Stimulated activated CD8-positive, alpha-beta memory T cell treated with anti-CD3 and anti-CD28 coated beads, Interleukin-15, amount 100 ng/mL, for 1 hour (primary cell): Measurements from ENCODE around the gene CCNQ.

Experiments used
- DNase-seq: peaks from one replicate; pipeline ENCODE4 v3.0.0-alpha.2; 2020; ENCODE audit warnings: low read depth

The CCNQ gene

GRCh38 chrX:153572601-153573000 is 26.3 kb downstream of the CCNQ start:
- DNase-seq: no peak

- no peak for DNase-seq
These were observed 27.4 kb downstream of the CCNQ start for GRCh38 chrX:153571534-153571908.

GRCh38 chrX:153569475-153569874 is 29.5 kb downstream of the CCNQ start:
- no peak for DNase-seq

DNA sequence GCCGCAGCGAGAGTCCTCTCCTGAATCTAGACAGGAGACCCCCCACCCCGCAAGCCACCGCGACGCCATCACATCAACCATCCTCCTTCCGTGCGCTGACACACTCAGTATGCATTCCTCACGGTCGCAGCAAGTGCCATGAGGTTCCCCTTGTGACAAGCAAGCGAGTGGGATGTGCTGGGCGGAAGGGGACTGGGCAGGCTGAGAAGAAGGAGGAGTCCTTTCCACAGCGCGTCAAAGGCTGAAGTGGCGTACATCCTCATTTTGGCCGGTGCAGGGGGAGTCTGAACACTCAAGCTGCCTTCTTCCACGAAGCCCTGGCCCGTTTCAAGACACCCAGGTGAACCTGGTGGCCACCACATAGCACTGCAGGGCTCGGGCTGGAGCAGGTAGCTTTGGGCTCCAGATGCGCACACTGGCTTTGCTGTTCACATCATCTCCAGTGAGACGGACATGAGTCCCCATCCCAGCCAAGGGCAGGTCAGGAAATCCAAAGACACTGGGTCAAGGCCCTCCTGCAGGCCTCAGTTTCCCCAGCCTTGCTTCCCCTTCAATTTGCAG is 30.4 kb downstream of the CCNQ start:
- DNase-seq: no peak

- DNase-seq: no peak
These were observed 32.9 kb downstream of the CCNQ start for GRCh38 chrX:153565996-153566580.

DNA sequence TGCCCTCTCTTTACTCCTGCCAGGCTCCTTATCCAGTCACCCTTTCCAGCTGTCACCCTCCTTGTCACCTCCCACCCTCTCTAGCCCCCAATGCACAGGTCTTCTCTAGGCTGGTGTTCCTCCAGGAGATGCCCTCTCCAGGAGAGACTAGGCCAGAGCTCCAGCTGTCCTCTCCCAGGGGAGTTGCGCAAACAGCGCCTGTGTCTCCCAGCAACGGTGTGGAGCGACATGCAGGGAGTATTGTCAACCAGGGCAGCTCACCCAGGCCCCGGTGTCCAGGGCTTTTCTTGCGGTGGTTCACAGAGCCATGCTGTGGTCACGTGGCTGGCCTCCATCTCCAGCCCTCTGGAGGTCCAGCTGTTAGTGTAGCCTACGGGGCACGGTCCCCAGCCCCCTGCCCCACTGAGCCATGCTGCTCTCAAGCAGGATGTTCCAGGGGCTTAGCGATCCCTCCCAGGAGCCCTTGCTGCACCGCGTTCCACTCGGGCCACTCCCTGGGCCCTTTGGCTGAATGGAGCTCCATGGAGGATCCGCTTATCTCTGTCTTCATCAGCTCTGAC is 34.8 kb downstream of the CCNQ start:
- DNase-seq: no peak

GRCh38 chrX:153562546-153562945 is 36.4 kb downstream of the CCNQ start:
- DNase-seq: no peak

DNA sequence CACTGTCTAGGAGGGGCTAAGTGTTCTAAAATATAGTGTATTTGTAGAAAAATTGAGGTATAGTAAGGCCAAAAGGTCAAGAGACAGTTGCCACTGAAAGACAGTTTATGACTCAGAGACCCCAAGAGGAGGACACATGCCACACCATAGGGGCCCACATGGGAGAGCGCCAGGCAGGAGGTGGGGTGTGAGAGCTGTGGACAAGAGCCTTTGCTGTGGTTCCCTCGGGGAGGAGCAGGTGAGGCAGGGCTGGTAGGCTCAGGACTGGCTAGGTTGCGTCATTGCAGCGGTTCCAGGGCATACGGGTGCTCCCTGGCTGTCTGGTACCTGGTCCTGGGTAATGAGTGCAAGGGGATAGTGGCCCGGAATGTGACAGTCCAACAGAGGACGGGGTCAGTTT is 37.6 kb downstream of the CCNQ start:
- no peak for DNase-seq

GRCh38 chrX:153560466-153560865 is 38.5 kb downstream of the CCNQ start:
- DNase-seq: no peak

- DNase-seq: no peak
These were observed 38.9 kb downstream of the CCNQ start for GRCh38 chrX:153560000-153560399.

GRCh38 chrX:153557618-153558355 is 41.2 kb downstream of the CCNQ start:
- DNase-seq: no peak

DNA sequence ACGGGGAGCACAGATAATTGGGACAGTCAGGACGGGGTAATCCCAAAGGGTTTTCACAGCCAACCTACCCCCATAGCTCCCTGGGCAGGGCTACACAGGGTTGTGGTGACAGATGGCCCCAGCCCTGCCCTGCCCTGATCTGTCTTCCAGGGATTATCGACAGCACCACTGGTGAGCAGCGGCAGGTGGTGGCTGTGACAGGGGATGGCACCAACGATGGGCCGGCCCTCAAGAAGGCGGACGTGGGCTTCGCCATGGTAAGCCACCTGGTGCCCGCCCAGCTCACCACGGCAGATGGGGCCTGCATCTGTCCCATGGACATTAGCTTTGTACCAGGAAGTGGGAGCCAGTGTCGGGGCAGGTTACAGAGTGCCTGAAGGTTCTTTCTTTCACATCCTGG is 42.2 kb downstream of the CCNQ start:
- no peak for DNase-seq

DNA sequence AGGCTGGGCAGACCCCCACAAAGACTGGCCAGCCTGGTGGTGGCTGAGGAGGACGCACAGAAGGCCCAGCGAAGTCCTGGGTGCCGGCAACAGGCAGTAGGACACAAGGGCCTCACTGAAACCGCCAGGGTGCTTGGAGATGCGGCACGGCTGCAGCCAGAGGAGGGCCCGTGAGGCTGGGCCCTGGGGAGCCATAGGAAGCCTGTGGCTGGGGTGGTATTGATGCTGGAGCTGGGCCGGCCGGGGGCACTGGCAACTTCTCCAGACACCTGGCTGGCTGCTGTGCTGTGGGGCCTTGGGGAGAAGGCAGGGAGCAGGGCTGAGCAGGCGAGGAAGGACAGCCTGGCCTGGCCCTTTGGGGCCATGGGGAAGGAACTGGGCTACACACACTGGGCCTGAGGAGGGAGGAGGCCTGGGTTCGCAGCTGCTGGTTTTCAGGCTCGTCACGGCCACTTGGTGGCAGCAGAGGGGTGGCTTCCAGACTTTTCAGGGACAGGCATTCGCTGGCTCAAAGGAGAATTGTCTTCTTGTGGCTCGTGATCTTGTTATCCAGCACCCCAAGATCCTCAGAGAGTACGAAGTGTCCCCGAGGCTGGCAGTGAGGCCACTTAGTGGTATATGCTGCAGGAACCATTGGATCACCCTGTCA is 44.3 kb downstream of the CCNQ start:
- peak; percentile 46 for DNase-seq

GRCh38 chrX:153551135-153551534 is 47.8 kb downstream of the CCNQ start:
- DNase-seq: no peak

DNA sequence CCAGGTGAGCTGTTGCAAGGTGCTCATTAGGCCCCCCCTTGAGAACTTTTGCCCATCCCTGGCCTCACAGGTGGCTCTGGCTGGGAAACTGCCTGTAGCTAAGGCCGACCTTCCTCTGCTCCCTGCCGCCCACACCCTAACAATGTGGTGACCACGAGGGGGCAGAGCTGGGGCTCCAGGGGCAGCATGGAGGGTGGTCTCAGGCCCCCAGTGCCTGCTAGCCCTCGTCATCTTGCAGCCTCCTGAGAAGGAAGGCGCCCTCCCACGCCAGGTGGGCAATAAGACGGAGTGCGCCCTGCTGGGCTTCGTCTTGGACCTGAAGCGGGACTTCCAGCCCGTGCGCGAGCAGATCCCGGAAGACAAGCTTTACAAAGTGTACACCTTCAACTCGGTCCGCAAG is 49.1 kb downstream of the CCNQ start:
- DNase-seq: no peak

- no peak for DNase-seq
These were observed 49.7 kb downstream of the CCNQ start for GRCh38 chrX:153549231-153549630.

DNA sequence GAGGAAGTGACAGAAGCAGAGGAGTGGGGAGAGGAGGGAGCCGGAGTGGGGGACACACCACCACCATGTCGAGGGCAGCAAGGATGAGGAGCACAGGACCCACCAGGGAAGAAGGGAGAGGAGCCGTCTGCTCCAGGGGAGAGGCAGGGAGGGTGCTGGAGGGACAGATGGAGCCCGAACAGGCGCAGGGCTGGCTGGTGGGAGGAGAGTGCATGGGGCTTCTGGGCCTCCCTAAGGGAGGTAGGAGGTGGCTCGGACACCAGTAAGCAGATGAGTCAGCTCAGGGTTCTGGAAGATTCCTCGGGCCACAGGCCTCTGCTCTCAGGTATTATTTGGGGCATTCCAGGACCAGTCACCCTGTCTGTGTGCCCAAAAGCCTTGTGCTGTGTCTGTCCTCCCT is 51.7 kb downstream of the CCNQ start:
- no peak for DNase-seq

- DNase-seq: no peak
These were observed 52.6 kb downstream of the CCNQ start for GRCh38 chrX:153546386-153546785.

DNA sequence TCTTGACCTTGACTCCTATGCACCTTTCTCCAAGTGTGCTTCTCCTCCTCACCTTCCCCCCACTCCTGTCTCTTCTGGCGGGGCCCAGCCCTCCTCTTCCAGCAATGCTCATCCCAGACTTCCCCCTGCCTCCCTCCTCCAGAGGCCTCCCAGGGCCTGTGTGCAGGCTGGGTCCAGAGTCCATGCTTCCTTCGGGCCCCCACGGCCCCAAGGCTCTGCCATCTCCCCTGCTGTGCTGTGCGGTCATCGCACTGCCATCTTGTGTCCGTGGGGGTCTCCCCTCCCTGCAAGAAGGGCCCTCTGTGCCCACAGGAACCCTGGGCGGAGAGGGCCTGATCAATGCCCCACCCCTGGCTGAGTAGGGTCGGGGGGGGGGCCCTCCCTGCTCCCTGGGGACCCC is 54.2 kb downstream of the CCNQ start:
- no peak for DNase-seq

GRCh38 chrX:153539979-153540358 is 59.0 kb downstream of the CCNQ start:
- no peak for DNase-seq

DNA sequence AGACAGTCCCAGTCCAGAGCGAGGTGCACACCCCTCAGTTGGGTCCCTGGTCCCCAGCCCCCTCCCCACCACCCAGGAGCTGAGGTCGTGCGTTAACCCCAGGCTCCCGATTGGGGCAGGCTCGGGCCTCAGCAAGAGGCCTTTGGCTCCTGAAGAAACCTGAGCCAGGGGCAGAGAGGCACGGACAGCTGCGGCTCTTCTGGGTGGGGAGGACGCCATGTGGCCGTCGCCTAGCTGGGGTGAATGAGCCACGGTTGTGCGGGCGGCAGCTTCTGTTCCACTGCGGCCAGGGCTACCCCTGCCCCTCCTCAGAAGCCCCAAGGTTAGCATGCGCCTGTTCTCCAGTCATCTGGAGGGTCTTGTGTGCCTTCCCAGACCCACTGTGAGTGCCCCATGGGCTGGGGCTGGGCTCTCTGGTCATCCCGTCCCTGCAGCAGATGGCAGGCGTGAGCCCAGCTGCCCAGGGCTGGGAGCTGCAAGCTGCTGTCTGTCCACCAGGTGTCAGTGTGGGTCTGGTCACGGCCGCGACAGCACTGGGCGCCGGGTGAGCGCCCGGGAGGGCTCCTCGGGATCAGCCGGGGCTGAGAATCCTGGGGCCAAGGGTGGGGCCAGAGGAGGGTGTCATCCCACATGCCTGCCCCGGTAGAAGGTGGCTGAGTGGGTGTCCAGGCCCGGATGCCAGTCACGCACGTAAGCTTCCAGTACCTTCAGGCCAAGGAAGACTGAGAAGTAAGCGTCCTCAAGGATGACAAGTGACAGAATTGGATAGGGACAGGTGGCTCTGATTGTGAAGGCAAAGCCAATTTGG is 59.6 kb downstream of the CCNQ start:
- DNase-seq: peak; percentile 19

GRCh38 chrX:153538424-153538823 is 60.5 kb downstream of the CCNQ start:
- DNase-seq: no peak
